Activated naive CD8-positive, alpha-beta T cell treated with anti-CD3 and anti-CD28 coated beads for 36 hours (primary cell): ENCODE measurements around the gene CES5A. TPM values are rescaled to one million over a fixed set of nuclear protein-coding genes. Genes with fewer than 3 reads are reported as not detected.
"Not testable (repeated sequence)": the region's sequence is repeated elsewhere in the genome, so short reads cannot be mapped to it uniquely, and the experiment has no call there.

Experiments used
- DNase-seq: peaks from one replicate; pipeline ENCODE4 v3.0.0; 2021
- H3K27ac Mint-ChIP-seq: one replicate; pipeline ENCODE4 v1.8.0; 2022; ENCODE audit warnings: mild to moderate bottlenecking, moderate library complexity, mixed read lengths
- H3K27me3 Mint-ChIP-seq: one replicate; pipeline ENCODE4 v1.8.0; 2022; ENCODE audit warnings: mild to moderate bottlenecking, mixed read lengths
- H3K36me3 Mint-ChIP-seq: one replicate; pipeline ENCODE4 v1.8.0; 2021; ENCODE audit warnings: mild to moderate bottlenecking, mixed read lengths
- H3K4me1 Mint-ChIP-seq: one replicate; pipeline ENCODE4 v1.8.0; 2021; ENCODE audit warnings: mixed read lengths
- H3K4me3 Mint-ChIP-seq: one replicate; pipeline ENCODE4 v1.8.0; 2022; ENCODE audit warnings: mild to moderate bottlenecking, moderate library complexity, mixed read lengths
- H3K9me3 Mint-ChIP-seq: one replicate; pipeline ENCODE4 v1.8.0; 2022; ENCODE audit warnings: mixed read lengths
- total RNA-seq, 2 experiments: library from RNA; stranded (reverse); gene quantifications; one replicate each; pipeline ENCODE4 v1.2.3, GENCODE V29; 2021

CES5A gene
- total RNA-seq, 2 experiments from 2014 or later, result not detected

GRCh38 chr16:55853114-55853513, 22.1 kb downstream of the CES5A start:
- H3K9me3 Mint-ChIP-seq, result no peaks in the 10 kb centered on the region

GRCh38 chr16:55849536-55849935, 25.6 kb downstream of the CES5A start:
- Mint-ChIP-seq H3K4me1 (no peaks in the 10 kb centered on the region), H3K27ac (no peak overlapping the region), H3K4me3 (no peak overlapping the region), H3K9me3 (no peaks in the 10 kb centered on the region), H3K27me3 (peaks cover 25% of the 10 kb centered on the region), H3K36me3 (no peaks in the 10 kb centered on the region)
- DNase-seq, result no peak

More at GRCh38 chr16:55853114-55853513, 22.1 kb downstream of the CES5A start:
- no peak overlapping the region for H3K4me3 Mint-ChIP-seq
- H3K27me3 Mint-ChIP-seq, result peaks cover 15% of the 10 kb centered on the region
- DNase-seq, result no peak
- no peak overlapping the region for H3K27ac Mint-ChIP-seq
- H3K36me3 Mint-ChIP-seq, result no peaks in the 10 kb centered on the region
- H3K4me1 Mint-ChIP-seq, result no peaks in the 10 kb centered on the region

GRCh38 chr16:55846598-55847346, 28.4 kb downstream of the CES5A start:
- H3K27me3 Mint-ChIP-seq, result peaks cover 35% of the 10 kb centered on the region
- H3K4me3 Mint-ChIP-seq, result no peak overlapping the region
- no peaks in the 10 kb centered on the region for H3K36me3 Mint-ChIP-seq
- no peaks in the 10 kb centered on the region for H3K9me3 Mint-ChIP-seq
- no peak for DNase-seq
- no peaks in the 10 kb centered on the region for H3K4me1 Mint-ChIP-seq
- no peak overlapping the region for H3K27ac Mint-ChIP-seq

- H3K36me3 Mint-ChIP-seq, result no peaks in the 10 kb centered on the region
- DNase-seq, result no peak
- no peak overlapping the region for H3K4me3 Mint-ChIP-seq
- no peaks in the 10 kb centered on the region for H3K9me3 Mint-ChIP-seq
- H3K27me3 Mint-ChIP-seq, result peaks cover 28% of the 10 kb centered on the region
- H3K4me1 Mint-ChIP-seq, result no peaks in the 10 kb centered on the region
- no peak overlapping the region for H3K27ac Mint-ChIP-seq
Observed at GRCh38 chr16:55843105-55843395, 32.1 kb downstream of the CES5A start.

GRCh38 chr16:55842369-55843104, 32.6 kb downstream of the CES5A start:
- no peak overlapping the region for H3K27ac Mint-ChIP-seq
- no peaks in the 10 kb centered on the region for H3K36me3 Mint-ChIP-seq
- H3K4me3 Mint-ChIP-seq, result no peak overlapping the region
- no peak for DNase-seq
- peaks cover 28% of the 10 kb centered on the region for H3K27me3 Mint-ChIP-seq
- no peaks in the 10 kb centered on the region for H3K9me3 Mint-ChIP-seq
- H3K4me1 Mint-ChIP-seq, result no peaks in the 10 kb centered on the region

DNA sequence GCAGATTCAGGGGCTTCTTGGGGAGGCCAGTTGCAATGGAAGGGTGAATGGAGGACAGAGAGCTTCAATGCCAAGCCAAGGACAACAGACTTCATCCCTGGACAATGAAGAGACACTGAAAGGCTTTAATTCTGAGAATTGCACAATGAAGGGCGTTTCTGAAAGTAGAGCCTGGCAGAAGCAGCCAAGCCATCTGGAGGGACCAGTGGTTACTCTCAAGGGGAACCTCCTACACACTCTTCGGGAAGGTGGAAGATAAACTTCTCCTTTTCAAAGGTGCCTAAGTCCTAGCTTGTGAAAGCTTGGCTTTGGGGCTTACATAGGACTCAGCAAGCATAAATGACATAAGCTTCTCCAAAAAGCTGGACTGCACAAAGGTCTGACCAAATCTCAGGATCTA, 36.1 kb downstream of the CES5A start:
- H3K9me3 Mint-ChIP-seq, result no peaks in the 10 kb centered on the region
- peaks cover 24% of the 10 kb centered on the region for H3K27me3 Mint-ChIP-seq
- DNase-seq, result no peak
- no peak overlapping the region for H3K27ac Mint-ChIP-seq
- H3K36me3 Mint-ChIP-seq, result no peaks in the 10 kb centered on the region
- H3K4me3 Mint-ChIP-seq, result no peak overlapping the region
- no peaks in the 10 kb centered on the region for H3K4me1 Mint-ChIP-seq

GRCh38 chr16:55836158-55836611, 39.0 kb downstream of the CES5A start:
- Mint-ChIP-seq H3K36me3 (no peaks in the 10 kb centered on the region), H3K27me3 (peaks cover 14% of the 10 kb centered on the region), H3K9me3 (no peaks in the 10 kb centered on the region), H3K4me3 (no peak overlapping the region), H3K4me1 (no peaks in the 10 kb centered on the region), H3K27ac (no peak overlapping the region)
- no peak for DNase-seq

DNA sequence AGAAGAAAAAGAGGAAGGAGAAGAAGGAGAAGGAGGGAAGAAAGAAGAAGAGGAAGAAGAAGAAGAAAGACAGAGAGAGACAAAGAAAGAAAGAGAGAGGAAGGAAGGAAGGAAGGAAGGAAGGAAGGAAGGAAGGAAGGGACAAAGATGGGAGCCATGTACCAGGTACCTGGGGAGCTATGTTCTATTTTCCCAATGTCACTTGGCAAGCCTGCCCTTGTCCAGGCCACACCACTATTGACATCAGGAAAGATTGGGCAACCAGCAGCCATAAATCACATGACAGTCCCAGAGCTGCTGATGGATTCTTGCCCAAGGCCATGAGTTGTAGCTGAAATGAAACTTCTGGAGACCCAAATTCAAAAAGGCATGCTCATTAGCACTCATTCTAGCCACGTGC, 39.6 kb downstream of the CES5A start:
- Mint-ChIP-seq H3K4me1 (no peaks in the 10 kb centered on the region), H3K27ac (no peak overlapping the region), H3K27me3 (peaks cover 18% of the 10 kb centered on the region), H3K4me3 (no peak overlapping the region), H3K36me3 (no peaks in the 10 kb centered on the region), H3K9me3 (no peaks in the 10 kb centered on the region)
- no peak for DNase-seq

- peaks cover 19% of the 10 kb centered on the region for H3K27me3 Mint-ChIP-seq
- H3K4me1 Mint-ChIP-seq, H3K4me3 Mint-ChIP-seq, H3K36me3 Mint-ChIP-seq, H3K9me3 Mint-ChIP-seq, DNase-seq, H3K27ac Mint-ChIP-seq: not testable (repeated sequence)
Observed at GRCh38 chr16:55835173-55835572, 40.0 kb downstream of the CES5A start.

DNA sequence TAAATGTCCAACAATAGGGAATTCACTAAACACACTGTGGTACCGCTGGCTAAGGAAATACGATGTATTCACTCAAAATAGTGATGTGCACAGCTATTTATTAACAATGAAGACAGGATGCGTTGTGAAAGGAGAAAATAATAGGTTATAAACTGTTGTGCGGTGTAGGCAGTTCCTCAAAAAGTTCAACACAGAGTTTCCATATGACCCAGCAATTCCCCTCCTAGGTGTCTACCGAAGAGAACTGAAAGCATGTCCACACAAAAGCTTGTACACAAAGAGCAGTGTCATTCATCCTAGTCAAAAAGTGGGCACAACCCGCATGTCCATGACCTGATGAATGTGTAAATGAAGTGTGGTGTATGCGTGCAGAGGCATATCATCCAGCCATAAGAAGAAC, 41.1 kb downstream of the CES5A start:
- H3K36me3 Mint-ChIP-seq, result no peaks in the 10 kb centered on the region
- H3K4me3 Mint-ChIP-seq, result no peak overlapping the region
- H3K9me3 Mint-ChIP-seq, result no peaks in the 10 kb centered on the region
- no peak overlapping the region for H3K27ac Mint-ChIP-seq
- no peak for DNase-seq
- H3K27me3 Mint-ChIP-seq, result peaks cover 15% of the 10 kb centered on the region
- no peaks in the 10 kb centered on the region for H3K4me1 Mint-ChIP-seq

GRCh38 chr16:55832773-55833691, 42.1 kb downstream of the CES5A start, which contains the start of gene CES1:
CES1 (minus strand) TSS chr16:55833096; CDS start chr16:55833055, 41 bp downstream.
- H3K27ac Mint-ChIP-seq, result no peak within 1 kb of the TSS
- H3K4me3 Mint-ChIP-seq, result no peak within 1 kb of the TSS
- H3K4me1 Mint-ChIP-seq, result no peaks in the 10 kb centered on the region
- no peaks in the 10 kb centered on the region for H3K9me3 Mint-ChIP-seq
- no peak for DNase-seq
- peaks cover 12% of the 10 kb centered on the region for H3K27me3 Mint-ChIP-seq
- H3K36me3 Mint-ChIP-seq, result no peaks in the 10 kb centered on the region

- Mint-ChIP-seq H3K27me3 (peaks cover 12% of the 10 kb centered on the region), H3K4me3 (no peak overlapping the region), H3K4me1 (no peaks in the 10 kb centered on the region), H3K27ac (no peak overlapping the region), H3K36me3 (no peaks in the 10 kb centered on the region), H3K9me3 (no peaks in the 10 kb centered on the region)
- DNase-seq, result no peak
Observed at GRCh38 chr16:55832425-55832772, 42.8 kb downstream of the CES5A start.

GRCh38 chr16:55830658-55831294, 44.4 kb downstream of the CES5A start:
- H3K4me1 Mint-ChIP-seq, result no peaks in the 10 kb centered on the region
- no peak overlapping the region for H3K4me3 Mint-ChIP-seq
- H3K9me3 Mint-ChIP-seq, result no peaks in the 10 kb centered on the region
- no peak overlapping the region for H3K27ac Mint-ChIP-seq
- H3K27me3 Mint-ChIP-seq, result peaks cover 16% of the 10 kb centered on the region
- H3K36me3 Mint-ChIP-seq, result no peaks in the 10 kb centered on the region
- no peak for DNase-seq

- H3K9me3 Mint-ChIP-seq, H3K27ac Mint-ChIP-seq, DNase-seq, H3K36me3 Mint-ChIP-seq, H3K4me3 Mint-ChIP-seq, H3K4me1 Mint-ChIP-seq: not testable (repeated sequence)
- H3K27me3 Mint-ChIP-seq, result peaks cover 19% of the 10 kb centered on the region
Observed at GRCh38 chr16:55829232-55829631, 45.9 kb downstream of the CES5A start.

GRCh38 chr16:55828680-55829079, 46.5 kb downstream of the CES5A start:
- Mint-ChIP-seq H3K27ac (no peak overlapping the region), H3K27me3 (peaks cover 19% of the 10 kb centered on the region), H3K9me3 (no peaks in the 10 kb centered on the region), H3K4me1 (no peaks in the 10 kb centered on the region), H3K4me3 (no peak overlapping the region), H3K36me3 (no peaks in the 10 kb centered on the region)
- DNase-seq, result no peak
